Neuronal stem cell (in vitro differentiated cells): ENCODE results near the gene VWA8.

ENCODE experiments used
- DNase-seq: peaks from one replicate; pipeline ENCODE4 v3.0.0-alpha.2; 2013; ENCODE audit warnings: low spot score
- H2AFZ ChIP-seq: one replicate; pipeline ENCODE4 v1.6.1; 2013; ENCODE audit warnings: mild to moderate bottlenecking, low read length, inconsistent platforms
- H2AK5ac ChIP-seq: 2 replicates; pipeline ENCODE4 v1.6.1; 2013; ENCODE audit warnings: low read depth, mild to moderate bottlenecking, inconsistent platforms, low read length, moderate library complexity, mixed read lengths
- H2BK120ac ChIP-seq: 2 replicates; pipeline ENCODE4 v1.6.1; 2013; ENCODE audit warnings: low read depth, mild to moderate bottlenecking, inconsistent platforms, low read length, moderate library complexity, mixed read lengths
- H2BK12ac ChIP-seq: one replicate; pipeline ENCODE4 v1.6.1; 2013; ENCODE audit warnings: low read length, inconsistent platforms
- H2BK15ac ChIP-seq: 2 replicates; pipeline ENCODE4 v1.6.1; 2013; ENCODE audit warnings: mild to moderate bottlenecking, low read length, inconsistent platforms, mixed read lengths
- H2BK5ac ChIP-seq: one replicate; pipeline ENCODE4 v1.6.1; 2013; ENCODE audit warnings: inconsistent platforms, mild to moderate bottlenecking, low read length, moderate library complexity
- H3K14ac ChIP-seq: one replicate; pipeline ENCODE4 v1.6.1; 2013; ENCODE audit warnings: low read length, inconsistent platforms
- H3K18ac ChIP-seq: 2 replicates; pipeline ENCODE4 v1.6.1; 2013; ENCODE audit warnings: low read length, inconsistent platforms
- H3K23ac ChIP-seq: 2 replicates; pipeline ENCODE4 v1.6.1; 2013; ENCODE audit warnings: low read depth, mild to moderate bottlenecking, mixed read lengths, low read length, inconsistent platforms; ENCODE audit not compliant: poor library complexity
- H3K27ac ChIP-seq: replicated peaks from 3 replicates; pipeline ENCODE4 v1.5.1; 2013; ENCODE audit warnings: low read length, inconsistent platforms
- H3K27me3 ChIP-seq, 3 experiments: 2 replicates each; pipeline ENCODE4 v1.6.1; 2013; ENCODE audit warnings: low read length in 3 of 3, mild to moderate bottlenecking in 2 of 3, inconsistent platforms in 1 of 3, low read depth in 1 of 3, mixed read lengths in 1 of 3, moderate library complexity in 1 of 3; ENCODE audit not compliant: control insufficient read depth in 3 of 3, insufficient read depth in 3 of 3
- H3K36me3 ChIP-seq, 2 donors: replicated peaks in 1 of 2; 2 replicates each; pipeline ENCODE4 v1.6.1; 2013; ENCODE audit warnings: low read length in 2 of 2; ENCODE audit not compliant: control insufficient read depth in 2 of 2, insufficient read depth in 2 of 2
- H3K4ac ChIP-seq: 2 replicates; pipeline ENCODE4 v1.6.1; 2013; ENCODE audit warnings: inconsistent platforms, mild to moderate bottlenecking, low read length, moderate library complexity
- H3K4me1 ChIP-seq, 2 donors: 1 replicate in 1 of 2; 2 replicates in 1 of 2; pipeline ENCODE4 v1.6.1; 2013; ENCODE audit warnings: low read length in 2 of 2, low read depth in 1 of 2; ENCODE audit not compliant: control insufficient read depth in 2 of 2, insufficient read depth in 1 of 2
- H3K4me2 ChIP-seq: one replicate; pipeline ENCODE4 v1.6.1; 2013; ENCODE audit warnings: mild to moderate bottlenecking, low read length, inconsistent platforms; ENCODE audit not compliant: insufficient read depth, poor library complexity, severe bottlenecking
- H3K4me3 ChIP-seq, 2 donors: 2 replicates each; pipeline ENCODE4 v1.5.1; 2013; ENCODE audit warnings: low read length in 2 of 2, mild to moderate bottlenecking in 2 of 2, inconsistent platforms in 1 of 2, moderate library complexity in 1 of 2
- H3K79me1 ChIP-seq: one replicate; pipeline ENCODE4 v1.6.1; 2013; ENCODE audit warnings: low read depth, mild to moderate bottlenecking, inconsistent platforms, low read length, moderate library complexity
- H3K9ac ChIP-seq: one replicate; pipeline ENCODE4 v1.6.1; 2013; ENCODE audit warnings: mild to moderate bottlenecking, low read depth, low read length, inconsistent platforms; ENCODE audit not compliant: poor library complexity
- H3K9me3 ChIP-seq, 2 donors: replicated peaks in 1 of 2; 2 replicates each; pipeline versions ENCODE3 to v1.6.1; 2013; ENCODE audit warnings: low read length in 2 of 2, mild to moderate bottlenecking in 2 of 2, inconsistent platforms in 1 of 2, low read depth in 1 of 2, mixed read lengths in 1 of 2, moderate library complexity in 1 of 2; ENCODE audit not compliant: control insufficient read depth in 2 of 2, insufficient read depth in 1 of 2
- H4K8ac ChIP-seq: one replicate; pipeline ENCODE4 v1.6.1; 2013; ENCODE audit warnings: low read depth, mild to moderate bottlenecking, inconsistent platforms, low read length, moderate library complexity
- H4K91ac ChIP-seq: one replicate; pipeline ENCODE4 v1.6.1; 2013; ENCODE audit warnings: low read length, low read depth, mild to moderate bottlenecking, inconsistent platforms; ENCODE audit not compliant: poor library complexity
- WGBS, 2 donors: extraction: QIAGEN DNeasy Blood & Tissue Kit; methylation state at CpG; one replicate each; pipeline ENCODE4 v1.1.7; 2013; ENCODE audit warnings: missing lambda C conversion rate in 2 of 2, mixed read lengths in 1 of 2; ENCODE audit not compliant: insufficient read length in 2 of 2, insufficient replicate concordance in 1 of 2; ENCODE audit errors: extremely low coverage in 2 of 2; 5-methylcytosine and 5-hydroxymethylcytosine counted together

VWA8 gene

GRCh38 chr13:41568972-41569351 lies 391.9 kb downstream of the VWA8 start:
- no peak for DNase-seq
- H2BK5ac ChIP-seq, result no peak overlapping the region
- H3K9ac ChIP-seq, result no peak overlapping the region
- no peak overlapping the region for H3K4ac ChIP-seq
- WGBS, 2 donors, result no CpG with 5 or more reads among the region's 3 CpGs
- H3K4me2 ChIP-seq, result no peak overlapping the region
- H2BK15ac ChIP-seq, result no peak overlapping the region
- no peak overlapping the region for H3K14ac ChIP-seq
- H3K4me1 ChIP-seq, result peaks cover 16 to 28% of the 10 kb centered on the region in 2 donors
- H3K4me3 ChIP-seq, result no peak overlapping the region
- peaks cover 0 to 10% of the 10 kb centered on the region in 2 donors for H3K36me3 ChIP-seq
- no peak overlapping the region for H3K18ac ChIP-seq
- no peak overlapping the region for H2BK12ac ChIP-seq
- no peaks in the 10 kb centered on the region for H3K9me3 ChIP-seq
- no peak overlapping the region for H4K8ac ChIP-seq
- no peaks in the 10 kb centered on the region for H3K79me1 ChIP-seq
- no peaks in the 10 kb centered on the region for H3K27me3 ChIP-seq
- H2AK5ac ChIP-seq, result no peak overlapping the region
- H3K27ac ChIP-seq, result no peak overlapping the region
- no peak overlapping the region for H3K23ac ChIP-seq
- H4K91ac ChIP-seq, result no peak overlapping the region
- H2BK120ac ChIP-seq, result no peak overlapping the region
- H2AFZ ChIP-seq, result no peak overlapping the region

- no peak overlapping the region for H2BK12ac ChIP-seq
Measured at GRCh38 chr13:41568143-41568971, 392.6 kb downstream of the VWA8 start.

GRCh38 chr13:41567363-41567762 lies 393.5 kb downstream of the VWA8 start:
- WGBS, 2 donors, result no CpG with 5 or more reads among the region's 2 CpGs
- H3K27ac ChIP-seq, result no peak overlapping the region

More at GRCh38 chr13:41568143-41568971, 392.6 kb downstream of the VWA8 start:
- no peak overlapping the region for H3K14ac ChIP-seq
- no peak overlapping the region for H2BK15ac ChIP-seq
- H3K4ac ChIP-seq, result no peak overlapping the region
- peaks cover 0 to 10% of the 10 kb centered on the region in 2 donors for H3K36me3 ChIP-seq
- H3K27me3 ChIP-seq, result no peaks in the 10 kb centered on the region
- H3K23ac ChIP-seq, result no peak overlapping the region
- H3K4me2 ChIP-seq, result no peak overlapping the region
- no peak for DNase-seq
- WGBS, 2 donors, result no CpG with 5 or more reads among the region's 9 CpGs
- peaks cover 17 to 33% of the 10 kb centered on the region in 2 donors for H3K4me1 ChIP-seq
- H4K91ac ChIP-seq, result no peak overlapping the region
- no peak overlapping the region for H2BK120ac ChIP-seq
- H2AK5ac ChIP-seq, result no peak overlapping the region
- no peaks in the 10 kb centered on the region for H3K79me1 ChIP-seq
- no peak overlapping the region for H2AFZ ChIP-seq
- no peak overlapping the region for H3K9ac ChIP-seq
- no peak overlapping the region for H3K18ac ChIP-seq
- H3K9me3 ChIP-seq, result no peaks in the 10 kb centered on the region
- H3K27ac ChIP-seq, result no peak overlapping the region
- H3K4me3 ChIP-seq, result no peak overlapping the region
- no peak overlapping the region for H4K8ac ChIP-seq
- no peak overlapping the region for H2BK5ac ChIP-seq

GRCh38 chr13:41565846-41566245 lies 395.1 kb downstream of the VWA8 start:
- Histone ChIP-seq H3K23ac (no peak overlapping the region), H4K8ac (no peak overlapping the region), H3K18ac (peak overlapping the region; percentile 7), H2AK5ac (no peak overlapping the region), H2AFZ (no peak overlapping the region), H2BK5ac (no peak overlapping the region), H3K4me1 (peaks cover 19 to 50% of the 10 kb centered on the region in 2 donors), H3K4me3 (no peak overlapping the region), H2BK12ac (no peak overlapping the region), H3K36me3 (peaks cover 0 to 7% of the 10 kb centered on the region in 2 donors), H3K27ac (peak overlapping the region; percentile 33), H3K79me1 (no peaks in the 10 kb centered on the region), H2BK15ac (no peak overlapping the region), H4K91ac (no peak overlapping the region), H3K27me3 (no peaks in the 10 kb centered on the region), H3K4me2 (no peak overlapping the region), H3K9me3 (no peaks in the 10 kb centered on the region), H2BK120ac (no peak overlapping the region), H3K4ac (no peak overlapping the region), H3K9ac (no peak overlapping the region), H3K14ac (no peak overlapping the region)
- DNase-seq, result no peak
- WGBS, 2 donors, result no CpG with 5 or more reads among the region's 6 CpGs

More at GRCh38 chr13:41567363-41567762, 393.5 kb downstream of the VWA8 start:
- Histone ChIP-seq H3K79me1 (no peaks in the 10 kb centered on the region), H3K4me1 (peaks cover 19 to 39% of the 10 kb centered on the region in 2 donors), H3K4me3 (no peak overlapping the region), H2AFZ (no peak overlapping the region), H3K18ac (no peak overlapping the region), H3K4me2 (no peak overlapping the region), H3K9me3 (no peaks in the 10 kb centered on the region), H2BK120ac (no peak overlapping the region), H2AK5ac (no peak overlapping the region), H3K9ac (no peak overlapping the region), H3K14ac (no peak overlapping the region), H2BK15ac (no peak overlapping the region), H3K36me3 (peaks cover 0 to 7% of the 10 kb centered on the region in 2 donors), H4K8ac (no peak overlapping the region), H2BK5ac (no peak overlapping the region), H3K27me3 (no peaks in the 10 kb centered on the region), H3K4ac (no peak overlapping the region), H4K91ac (no peak overlapping the region), H2BK12ac (no peak overlapping the region), H3K23ac (no peak overlapping the region)
- DNase-seq, result no peak
